NCI-H1417 treated with DMSO at 0.1 percent for 48 hours (cell line): ENCODE measurements around the gene RNF157.

Experiments
- DNase-seq: peaks from one replicate; lab custom pipeline; 2025; lab: John Stamatoyannopoulos, UW

Gene RNF157

DNA sequence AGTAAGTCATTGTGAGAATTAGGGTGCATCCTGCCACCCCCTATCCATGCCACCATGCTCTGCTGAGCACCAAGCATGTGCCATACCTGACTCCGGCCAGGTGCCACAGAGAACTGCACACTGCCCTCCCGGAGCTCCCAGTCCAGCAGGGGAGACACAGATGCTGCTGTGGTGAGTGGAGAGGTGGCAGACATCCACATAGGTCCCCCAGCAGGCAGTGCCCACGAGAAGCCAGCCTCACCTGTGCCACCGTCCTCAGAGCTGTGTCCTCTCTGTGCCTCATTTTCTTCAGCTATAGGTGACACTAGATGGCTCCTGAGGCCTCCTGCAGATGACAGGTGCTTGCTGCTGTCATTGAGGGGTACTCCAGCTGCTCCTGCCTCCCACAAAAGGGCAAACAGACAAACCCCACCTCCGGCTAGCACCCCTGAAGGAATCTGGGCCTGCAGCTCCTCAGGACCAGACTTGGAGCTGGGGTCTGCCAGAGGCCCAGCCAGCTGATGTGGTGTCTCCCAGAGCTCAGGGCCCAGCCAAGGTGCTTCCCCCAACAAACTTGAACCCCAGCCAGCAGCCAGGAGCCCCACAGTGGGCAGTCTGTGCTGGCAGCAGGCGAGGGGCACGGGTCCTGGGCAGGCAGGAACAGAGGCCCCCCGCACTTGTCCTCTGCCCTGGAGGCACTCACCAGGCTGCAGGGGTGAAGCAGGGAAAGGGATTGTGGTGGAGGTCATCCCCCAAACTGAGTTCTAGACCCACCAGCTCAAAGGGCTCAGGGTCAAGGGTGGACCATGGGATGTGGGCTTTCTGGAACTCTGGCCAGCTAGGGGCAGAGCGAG lies 116.3 kb downstream of the RNF157 start:
- no peak for DNase-seq

DNA sequence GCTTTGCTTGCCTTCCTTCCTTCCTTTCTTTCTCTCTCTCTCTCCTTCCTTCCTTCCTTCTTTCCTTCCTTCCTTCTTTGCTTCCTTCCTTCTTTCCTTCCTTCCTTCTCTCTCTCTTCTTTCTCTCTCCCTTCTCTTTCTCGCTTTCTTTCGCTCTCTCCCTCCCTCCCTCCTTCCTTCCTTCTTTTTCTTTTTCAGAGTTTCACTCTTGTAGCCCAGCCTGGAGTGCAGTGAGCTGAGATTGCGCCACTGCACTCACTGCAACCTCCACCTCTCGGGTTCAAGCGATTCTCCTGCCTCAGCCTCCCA lies 117.1 kb downstream of the RNF157 start:
- no peak for DNase-seq

DNA sequence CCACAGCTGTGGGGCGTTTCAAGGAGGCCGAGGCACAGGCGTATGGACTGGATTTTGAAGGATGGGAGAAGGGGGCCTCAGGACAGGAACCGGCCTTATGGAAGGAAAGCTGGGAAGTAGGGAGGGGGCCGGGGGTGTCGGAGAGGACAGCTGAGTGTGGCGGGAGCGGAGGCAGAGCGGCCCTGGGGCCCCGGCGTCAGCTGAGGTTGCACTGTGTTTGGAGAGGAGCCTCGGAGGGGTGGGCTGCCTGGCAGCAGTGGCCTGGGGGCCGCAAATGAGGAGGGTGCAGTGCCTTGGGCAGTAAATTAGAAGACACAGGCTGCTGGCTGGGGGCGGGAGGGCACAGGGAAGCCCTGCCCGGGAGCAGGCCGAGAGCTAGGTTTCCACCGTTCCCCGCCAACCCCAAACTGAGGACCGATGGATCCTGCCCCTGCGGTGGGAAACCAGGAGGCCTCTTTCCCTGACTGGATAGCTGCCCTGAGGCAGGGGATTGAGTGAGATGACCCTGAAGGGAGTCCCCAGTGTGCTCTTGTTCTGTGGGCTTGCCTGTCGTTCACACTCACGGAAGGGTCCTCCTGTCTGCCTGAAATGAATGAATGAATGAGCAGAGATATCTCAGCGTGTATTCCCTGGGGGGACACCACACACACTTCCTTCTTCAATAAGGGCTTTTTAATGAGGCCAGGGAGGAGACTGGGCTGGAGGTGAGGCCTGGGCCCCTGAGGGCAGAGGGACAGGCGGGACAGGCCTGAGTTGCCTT lies 117.7 kb downstream of the RNF157 start:
- DNase-seq, result no peak

- DNase-seq, result no peak
Observed at GRCh38 chr17:76121932-76122430, 118.3 kb downstream of the RNF157 start.

GRCh38 chr17:76120658-76121008 lies 119.7 kb downstream of the RNF157 start:
- no peak for DNase-seq

DNA sequence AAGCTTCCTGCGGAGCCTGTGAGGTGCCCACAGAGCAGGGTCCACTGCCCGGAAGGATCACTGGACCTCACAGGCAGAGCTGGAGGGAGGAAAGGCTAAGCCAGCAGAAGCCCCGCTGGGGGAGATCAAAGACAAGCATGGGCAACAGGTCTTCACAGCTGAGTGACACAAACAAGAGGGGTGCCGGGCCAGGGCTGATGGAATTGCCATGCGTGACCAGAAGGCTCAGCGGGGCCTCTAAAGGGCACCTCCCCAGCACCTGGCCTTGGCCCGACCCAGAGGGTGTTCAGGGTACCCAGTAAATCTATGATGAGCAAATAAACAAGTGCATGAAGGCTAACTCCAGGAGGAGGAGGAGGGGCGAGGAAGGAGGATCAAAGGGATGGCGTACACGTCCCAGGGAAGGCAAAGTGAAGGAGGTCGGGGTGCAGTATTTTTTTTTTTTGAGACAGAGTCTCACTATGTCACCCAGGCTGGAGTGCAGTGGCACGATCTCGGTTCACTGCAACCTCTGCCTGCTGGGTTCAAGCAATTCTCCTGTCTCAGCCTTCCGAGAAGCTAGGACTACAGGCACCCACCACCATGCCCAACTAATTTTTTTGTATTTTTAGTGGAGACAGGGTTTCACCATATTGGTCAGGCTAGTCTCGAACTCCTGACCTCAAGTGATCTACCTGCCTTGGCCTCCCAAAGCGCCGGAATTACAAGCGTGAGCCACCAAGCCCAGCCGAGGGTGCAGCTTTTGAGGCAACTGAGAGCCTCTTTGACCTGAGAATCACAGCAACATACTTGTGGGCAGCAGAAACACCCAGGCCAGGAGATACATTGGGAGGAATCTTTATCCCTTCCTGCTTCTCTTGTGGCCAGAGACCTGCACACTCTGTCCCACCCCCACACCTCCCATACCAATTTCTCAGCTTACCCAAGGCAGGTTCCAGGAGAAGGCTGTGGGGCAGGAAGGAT lies 120.6 kb downstream of the RNF157 start:
- DNase-seq, result no peak

- no peak for DNase-seq
Observed at GRCh38 chr17:76115138-76115754, 125.0 kb downstream of the RNF157 start.

GRCh38 chr17:76111956-76112355 lies 128.3 kb downstream of the RNF157 start:
- DNase-seq, result no peak

GRCh38 chr17:76107509-76107908 lies 132.8 kb downstream of the RNF157 start:
- no peak for DNase-seq

GRCh38 chr17:76106703-76107102 lies 133.6 kb downstream of the RNF157 start:
- no peak for DNase-seq

DNA sequence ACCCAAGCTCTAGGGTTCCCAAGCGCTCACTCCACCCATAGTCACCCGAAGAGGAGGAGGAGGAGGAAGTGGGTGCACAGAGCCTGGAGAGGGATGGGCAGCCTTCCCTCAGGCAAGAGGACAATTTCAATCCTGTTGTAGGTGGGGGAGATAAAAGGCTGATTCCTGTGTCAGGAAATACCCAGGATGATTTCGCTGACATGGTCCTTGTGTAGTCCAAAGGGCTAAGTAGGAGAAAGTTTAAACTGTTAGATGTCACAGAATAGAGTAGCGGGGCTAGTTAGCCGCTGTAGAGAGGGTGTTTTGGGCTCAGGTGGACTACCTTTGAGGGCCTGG lies 135.4 kb downstream of the RNF157 start:
- DNase-seq, result no peak

GRCh38 chr17:76104140-76104895 lies 136.0 kb downstream of the RNF157 start:
- DNase-seq, result no peak

GRCh38 chr17:76103274-76104139 lies 136.8 kb downstream of the RNF157 start, which contains the start of gene EXOC7:
EXOC7 (minus strand) TSS chr17:76103787; CDS start chr17:76103692, 95 bp downstream.
- DNase-seq, result peak; percentile 30

DNA sequence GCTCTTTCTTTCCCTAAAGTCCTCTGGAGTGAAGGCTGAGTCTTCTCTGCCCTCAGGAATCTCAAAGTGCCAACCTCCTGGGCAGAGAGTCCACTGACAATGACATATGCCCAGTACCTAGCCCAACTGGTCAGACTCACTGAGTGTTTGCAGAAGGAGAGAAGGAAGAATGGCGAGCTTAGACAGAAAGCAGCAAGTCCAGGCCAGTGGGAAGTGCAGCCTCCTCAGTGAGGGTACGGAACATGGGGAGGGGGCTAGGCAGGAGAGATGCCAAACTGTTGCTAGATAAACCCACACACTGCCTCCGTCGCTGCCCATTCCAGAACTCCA lies 137.4 kb downstream of the RNF157 start:
- no peak for DNase-seq

DNA sequence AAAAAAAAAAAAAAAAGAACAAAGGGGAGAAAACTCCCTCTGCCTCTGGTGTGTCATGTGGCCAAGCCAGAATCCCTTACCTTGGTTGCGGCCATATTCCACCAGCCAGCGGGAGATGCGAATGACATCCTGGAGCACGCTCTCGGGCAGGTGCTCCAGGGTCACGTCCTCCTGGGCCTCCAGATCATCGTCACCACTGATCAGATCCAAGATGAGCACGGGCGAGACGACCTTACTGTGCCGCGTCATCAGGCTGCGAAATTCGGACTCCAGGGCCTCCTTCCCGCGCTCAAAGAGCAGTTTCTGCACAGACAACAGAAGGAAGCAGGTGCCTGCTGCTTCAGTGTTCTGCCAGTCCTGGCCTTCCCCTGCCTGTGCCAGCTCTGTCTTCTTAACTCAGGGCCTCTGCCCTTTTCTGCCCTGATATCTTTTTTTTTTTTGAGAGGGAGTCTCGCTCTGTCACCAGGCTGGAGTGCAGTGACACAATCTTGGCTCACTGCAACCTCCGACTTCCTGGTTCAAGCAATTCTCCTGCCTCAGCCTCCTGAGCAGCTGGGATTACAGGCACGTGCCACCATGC lies 142.5 kb downstream of the RNF157 start:
- DNase-seq, result no peak

DNA sequence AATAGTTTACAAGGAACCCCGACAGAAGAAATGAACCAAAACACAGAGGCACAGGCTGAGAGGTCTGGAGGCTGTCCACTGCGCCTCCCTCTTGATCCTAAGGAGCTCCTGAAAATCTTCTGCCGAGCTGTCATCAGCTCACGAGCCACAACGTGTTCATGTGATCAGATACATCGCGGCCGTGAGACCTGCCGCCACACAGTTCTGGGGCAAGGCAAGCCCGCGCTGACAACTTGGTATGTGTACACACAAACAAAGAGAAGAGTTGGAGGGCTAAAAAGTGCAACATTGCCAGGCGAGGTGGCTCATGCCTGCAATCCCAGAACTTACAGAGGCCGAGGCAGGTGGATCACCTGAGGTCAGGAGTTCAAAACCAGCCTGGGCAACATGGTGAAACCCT lies 144.3 kb downstream of the RNF157 start:
- DNase-seq, result no peak

GRCh38 chr17:76094046-76094445 lies 146.2 kb downstream of the RNF157 start:
- no peak for DNase-seq

DNA sequence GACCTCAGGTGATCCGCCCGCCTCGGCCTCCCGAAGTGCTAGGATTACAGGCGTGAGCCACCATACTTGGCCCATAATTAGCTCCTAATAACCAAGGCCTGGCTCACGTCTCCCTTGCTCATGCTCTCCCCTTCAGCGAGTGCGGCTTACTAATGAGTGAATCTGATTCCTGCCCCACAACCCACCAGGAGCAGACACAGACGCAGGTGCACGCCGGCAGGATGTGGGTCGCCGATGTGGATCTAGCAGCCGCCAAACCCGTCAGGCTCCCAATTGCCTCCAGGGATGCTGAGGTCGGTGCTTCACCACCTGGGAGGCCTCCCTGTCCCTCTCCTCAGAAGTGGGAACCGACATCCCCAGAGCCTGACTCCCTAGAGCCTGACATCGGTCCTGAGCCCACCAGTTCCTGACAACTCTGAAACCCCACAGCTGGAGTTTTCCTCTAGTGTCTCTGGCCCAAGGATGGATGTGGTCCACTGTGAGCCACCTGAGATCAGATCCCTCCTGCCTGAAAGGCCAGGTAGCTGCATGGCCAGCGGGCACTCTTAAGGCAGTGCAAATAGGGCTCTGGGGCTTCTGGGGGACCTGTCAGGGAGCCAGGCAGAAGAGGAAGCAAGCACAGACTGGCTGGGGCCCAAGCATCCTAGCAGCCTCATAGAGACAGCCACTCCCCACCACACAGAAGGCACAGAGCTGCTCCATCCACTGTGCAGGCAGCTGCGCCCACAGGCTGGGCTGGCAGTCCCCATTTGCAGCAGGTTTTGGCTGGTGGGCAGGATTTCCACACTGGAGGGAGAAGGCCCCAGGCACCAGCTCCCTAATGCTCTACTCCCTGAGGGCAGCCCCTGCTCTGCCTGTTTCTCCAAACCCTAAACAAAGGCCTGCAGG lies 147.5 kb downstream of the RNF157 start:
- no peak for DNase-seq
